ENCODE results near the gene GABARAPL1.

DNA sequence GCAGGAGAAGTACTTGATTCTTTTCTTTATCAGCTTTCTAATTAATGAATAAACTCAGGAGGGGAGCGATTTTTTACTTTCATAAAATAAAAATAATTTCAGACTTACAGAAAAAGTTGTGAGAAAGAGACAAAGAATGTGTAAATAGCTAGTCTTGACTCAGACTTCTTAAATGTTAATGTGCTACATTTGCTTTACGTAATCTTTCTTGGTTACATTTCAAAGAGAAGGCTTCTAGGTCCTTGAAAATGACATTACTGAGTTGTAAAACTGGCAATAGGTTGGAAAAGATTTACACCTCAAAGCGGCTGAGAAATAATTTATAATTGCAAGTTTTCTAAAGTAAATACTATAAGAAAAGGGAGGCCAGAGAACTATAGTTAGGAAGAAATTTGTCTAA, 28.6 kb downstream of the GABARAPL1 start:
- TF ChIP-seq, protein P1, sequence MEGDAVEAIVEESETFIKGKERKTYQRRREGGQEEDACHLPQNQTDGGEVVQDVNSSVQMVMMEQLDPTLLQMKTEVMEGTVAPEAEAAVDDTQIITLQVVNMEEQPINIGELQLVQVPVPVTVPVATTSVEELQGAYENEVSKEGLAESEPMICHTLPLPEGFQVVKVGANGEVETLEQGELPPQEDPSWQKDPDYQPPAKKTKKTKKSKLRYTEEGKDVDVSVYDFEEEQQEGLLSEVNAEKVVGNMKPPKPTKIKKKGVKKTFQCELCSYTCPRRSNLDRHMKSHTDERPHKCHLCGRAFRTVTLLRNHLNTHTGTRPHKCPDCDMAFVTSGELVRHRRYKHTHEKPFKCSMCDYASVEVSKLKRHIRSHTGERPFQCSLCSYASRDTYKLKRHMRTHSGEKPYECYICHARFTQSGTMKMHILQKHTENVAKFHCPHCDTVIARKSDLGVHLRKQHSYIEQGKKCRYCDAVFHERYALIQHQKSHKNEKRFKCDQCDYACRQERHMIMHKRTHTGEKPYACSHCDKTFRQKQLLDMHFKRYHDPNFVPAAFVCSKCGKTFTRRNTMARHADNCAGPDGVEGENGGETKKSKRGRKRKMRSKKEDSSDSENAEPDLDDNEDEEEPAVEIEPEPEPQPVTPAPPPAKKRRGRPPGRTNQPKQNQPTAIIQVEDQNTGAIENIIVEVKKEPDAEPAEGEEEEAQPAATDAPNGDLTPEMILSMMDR (conservative IDR thresholded peaks at IDR 0.05; ENCODE audit: low read depth, low read length) = no peak
- TF ChIP-seq EZH2 (IDR thresholded peaks at IDR 0.05; ENCODE audit: borderline replicate concordance, low read depth, low read length, poor library complexity, severe bottlenecking) = no peak

All from A673 (cell line).